GM12892 (cell line): ENCODE measurements around the gene PRSS58.

Source experiments
- POLR2A ChIP-seq: IDR thresholded peaks from 2 replicates; pipeline ENCODE4 v1.6.1; 2011; ENCODE audit warnings: low read depth, low read length, control low read depth
- POLR2AphosphoS5 ChIP-seq: IDR thresholded peaks from 2 replicates; pipeline ENCODE4 v1.6.1; 2011; ENCODE audit warnings: low read depth, low read length, control low read depth
- TAF1 ChIP-seq: IDR thresholded peaks from 2 replicates; pipeline ENCODE4 v1.6.1; 2011; ENCODE audit warnings: low read depth, mild to moderate bottlenecking, control low read depth, low read length, borderline replicate concordance

- TF ChIP-seq POLR2A = no peak
- TF ChIP-seq TAF1 = no peak
- TF ChIP-seq POLR2AphosphoS5 = no peak
These were observed 7.9 kb downstream of the PRSS58 start for GRCh38 chr7:142249918-142250317.
